CD4-positive, alpha-beta T cell (primary cell): Measurements from ENCODE around the gene TMEM145. TPM values are rescaled to one million over a fixed set of nuclear protein-coding genes. Genes with fewer than 3 reads are reported as not detected.

ENCODE experiments used
- ATAC-seq: fragments of 200-7000 bp; cut with Tn5 transposase; one replicate; pipeline ENCODE4 v1.10.0; 2022; ENCODE audit warnings: mild to moderate bottlenecking; ENCODE audit not compliant: poor library complexity
- CTCF ChIA-PET: fragments of 350-600 bp; sonication (Branson Sonifier 250); formaldehyde crosslinking; loops from one replicate; lab custom pipeline; 2021; ENCODE audit warnings: antibody characterized with exemption, inconsistent platforms; lab: Charles Lee
- POLR2A ChIA-PET: fragments of 350-600 bp; sonication (Branson Sonifier 250); formaldehyde crosslinking; loops from one replicate; lab custom pipeline; 2021; ENCODE audit warnings: antibody characterized with exemption, inconsistent platforms; lab: Charles Lee
- DNase-seq, 14 experiments: peaks; one replicate each; pipeline ENCODE4 v3.0.0-alpha.2; 2013 to 2020; ENCODE audit warnings: mixed read lengths in 2 of 14
- H3K27ac ChIP-seq, 2 donors: one replicate each; pipeline versions ENCODE4 v1.5.1 to v1.7.0; 2013; ENCODE audit warnings: low read length in 2 of 2, low read depth in 1 of 2, mild to moderate bottlenecking in 1 of 2
- H3K27me3 ChIP-seq, 2 experiments: 1 replicate in 1 of 2; 2 replicates in 1 of 2; pipeline versions ENCODE4 v1.6.1 to v1.7.0; 2013; ENCODE audit warnings: low read length in 2 of 2, control low read depth in 1 of 2, mild to moderate bottlenecking in 1 of 2, moderate library complexity in 1 of 2; ENCODE audit not compliant: insufficient read depth in 2 of 2, control insufficient read depth in 1 of 2
- H3K36me3 ChIP-seq: one replicate; pipeline ENCODE4 v1.6.1; 2013; ENCODE audit warnings: low read length, control low read depth; ENCODE audit not compliant: insufficient read depth
- H3K4me1 ChIP-seq: one replicate; pipeline ENCODE4 v1.6.1; 2013; ENCODE audit warnings: low read length, control low read depth; ENCODE audit not compliant: insufficient read depth
- H3K4me3 ChIP-seq: one replicate; pipeline ENCODE4 v1.5.1; 2013; ENCODE audit warnings: mild to moderate bottlenecking, low read length, moderate library complexity
- H3K9me3 ChIP-seq, 2 experiments: 1 replicate in 1 of 2; 2 replicates in 1 of 2; pipeline versions ENCODE4 v1.6.1 to v1.7.0; 2013; ENCODE audit warnings: low read length in 2 of 2, mild to moderate bottlenecking in 2 of 2, control low read depth in 1 of 2, moderate library complexity in 1 of 2; ENCODE audit not compliant: control insufficient read depth in 1 of 2, insufficient read depth in 1 of 2
- H3K27ac Mint-ChIP-seq: one replicate; pipeline ENCODE4 v1.8.0; 2020; ENCODE audit warnings: mixed read lengths
- H3K27me3 Mint-ChIP-seq: one replicate; pipeline ENCODE4 v1.8.0; 2021; ENCODE audit warnings: mixed read lengths
- H3K36me3 Mint-ChIP-seq: one replicate; pipeline ENCODE4 v1.8.0; 2021; ENCODE audit warnings: low read depth, mixed read lengths
- H3K4me1 Mint-ChIP-seq: one replicate; pipeline ENCODE4 v1.8.0; 2021; ENCODE audit warnings: low read depth, mixed read lengths
- H3K4me3 Mint-ChIP-seq: one replicate; pipeline ENCODE4 v1.8.0; 2020; ENCODE audit warnings: mild to moderate bottlenecking, mixed read lengths
- H3K9me3 Mint-ChIP-seq: one replicate; pipeline ENCODE4 v1.8.0; 2020; ENCODE audit warnings: mixed read lengths
- CTCF ChIP-seq: fragments of 200-600 bp; IDR thresholded peaks from one replicate; pipeline ENCODE4 v1.8.0; 2022; ENCODE audit warnings: antibody characterized with exemption, mild to moderate bottlenecking
- intact Hi-C, 2 experiments: fragments of 100-400 bp; cut with DNase I in 1 of 2; cut with micrococcal nuclease in 1 of 2; formaldehyde crosslinking; loops; one replicate each; pipeline versions ENCODE4 v1.15.1 to v1.9.0; 2023 to 2025; cut with DNase I, micrococcal nuclease
- total RNA-seq, 174 experiments: library from RNA in 2 of 174; stranded (reverse) in 2 of 174; gene quantifications; one replicate each; pipeline ENCODE4 v1.2.3 and lab custom pipeline; 2021 to 2026

Gene TMEM145
- total RNA-seq, 2 experiments from 2014 or later: not detected

- Histone ChIP-seq H3K4me3 (no peak overlapping the region), H3K4me1 (peaks cover 44% of the 10 kb centered on the region), H3K27ac (no peak overlapping the region), H3K9me3 (no peaks in the 10 kb centered on the region), H3K27me3 (no peaks in the 10 kb centered on the region), H3K36me3 (peaks cover 64% of the 10 kb centered on the region)
- peaks cover 24% of the 10 kb centered on the region for H3K4me1 Mint-ChIP-seq
- peaks cover 62% of the 10 kb centered on the region for H3K36me3 Mint-ChIP-seq
- TF ChIP-seq CTCF: no peak
- CTCF ChIA-PET: interaction anchor here (1.2 kb wide), 1 partner anchor 111 kb away, joined by 3 read pairs; no protein-coding TSS in a partner anchor
- H3K27ac Mint-ChIP-seq: no peak overlapping the region
- intact Hi-C loops: loop anchor here in 1 of 2 experiments (10.0 kb wide), 1 partner anchor 136 kb away; the partner anchor contains the start of gene LIPE
- no peak overlapping the region for H3K4me3 Mint-ChIP-seq
- DNase-seq (no peak), ATAC-seq (no peak)
- no peaks in the 10 kb centered on the region for H3K9me3 Mint-ChIP-seq
- H3K27me3 Mint-ChIP-seq: no peaks in the 10 kb centered on the region
- POLR2A ChIA-PET: no interaction called here
Measured at GRCh38 chr19:42288387-42288786, 24.7 kb upstream of the TMEM145 start.

GRCh38 chr19:42288881-42289555 is 24.1 kb upstream of the TMEM145 start:
- POLR2A ChIA-PET: no interaction called here
- Histone ChIP-seq H3K9me3 (no peaks in the 10 kb centered on the region), H3K36me3 (peaks cover 71% of the 10 kb centered on the region), H3K27ac (no peak overlapping the region), H3K4me3 (no peak overlapping the region), H3K27me3 (no peaks in the 10 kb centered on the region), H3K4me1 (peaks cover 42% of the 10 kb centered on the region)
- Mint-ChIP-seq H3K9me3 (no peaks in the 10 kb centered on the region), H3K27ac (no peak overlapping the region), H3K4me1 (peaks cover 24% of the 10 kb centered on the region), H3K36me3 (peaks cover 69% of the 10 kb centered on the region), H3K27me3 (no peaks in the 10 kb centered on the region), H3K4me3 (no peak overlapping the region)
- ATAC-seq: no peak
- intact Hi-C loops: loop anchor here in 1 of 2 experiments (10.0 kb wide), 1 partner anchor 136 kb away; the partner anchor contains the start of gene LIPE
- CTCF ChIA-PET: interaction anchor here (0.5 to 1.2 kb wide), 2 partner anchors 112 to 958 kb away, joined by 3 read pairs; no protein-coding TSS in a partner anchor
- DNase-seq: peak in 1 of 14 experiments; percentile 34
- TF ChIP-seq CTCF: no peak

- H3K27me3 Mint-ChIP-seq: no peaks in the 10 kb centered on the region
- no peak overlapping the region for H3K27ac Mint-ChIP-seq
- intact Hi-C loops: loop anchor here in 1 of 2 experiments (10.0 kb wide), 1 partner anchor 135 kb away; the partner anchor contains the start of gene LIPE
- no peak for TF ChIP-seq CTCF
- H3K36me3 Mint-ChIP-seq: peaks cover 74% of the 10 kb centered on the region
- H3K4me3 Mint-ChIP-seq: no peak overlapping the region
- no peaks in the 10 kb centered on the region for H3K9me3 Mint-ChIP-seq
- no peaks in the 10 kb centered on the region for H3K27me3 ChIP-seq
- no peak overlapping the region for H3K4me3 ChIP-seq
- ATAC-seq (no peak), DNase-seq (peak in 1 of 14 experiments; percentile 23)
- H3K4me1 Mint-ChIP-seq: peaks cover 23% of the 10 kb centered on the region
- POLR2A ChIA-PET: no interaction called here
- peaks cover 77% of the 10 kb centered on the region for H3K36me3 ChIP-seq
- peaks cover 40% of the 10 kb centered on the region for H3K4me1 ChIP-seq
- H3K27ac ChIP-seq: no peak overlapping the region
- H3K9me3 ChIP-seq: no peaks in the 10 kb centered on the region
- CTCF ChIA-PET: interaction anchor here (1.2 kb wide), 1 partner anchor 113 kb away, joined by 3 read pairs; no protein-coding TSS in a partner anchor
Measured at GRCh38 chr19:42289556-42290041, 23.5 kb upstream of the TMEM145 start.
